Liver (tissue), 9 donors: ENCODE measurements around the gene PPP1R12C. TPM values are rescaled to one million over a fixed set of nuclear protein-coding genes. Genes with fewer than 3 reads are reported as not detected.

ENCODE experiments used
- DNase-seq: peaks from one replicate; pipeline ENCODE4 v3.0.0-alpha.2; 2017; ENCODE audit warnings: low spot score
- H3K27ac ChIP-seq, 2 donors: one replicate each; pipeline ENCODE4 v1.7.0; 2013; ENCODE audit warnings: inconsistent platforms in 2 of 2, low read length in 2 of 2, control low read depth in 1 of 2, low read depth in 1 of 2, mild to moderate bottlenecking in 1 of 2
- H3K27me3 ChIP-seq, 4 donors: one replicate each; pipeline versions ENCODE4 v1.6.1 to v1.7.0; 2013; ENCODE audit warnings: low read length in 3 of 4, inconsistent platforms in 1 of 4, mild to moderate bottlenecking in 1 of 4, moderate library complexity in 1 of 4; ENCODE audit not compliant: control insufficient read depth in 4 of 4, insufficient read depth in 4 of 4
- H3K36me3 ChIP-seq, 4 donors: one replicate each; pipeline versions ENCODE4 v1.6.1 to v1.7.0; 2013; ENCODE audit warnings: low read length in 3 of 4, mild to moderate bottlenecking in 3 of 4, low read depth in 1 of 4, moderate library complexity in 1 of 4; ENCODE audit not compliant: control insufficient read depth in 4 of 4, insufficient read depth in 3 of 4
- H3K4me1 ChIP-seq, 4 donors: one replicate each; pipeline versions ENCODE4 v1.6.1 to v1.7.0; 2013; ENCODE audit warnings: low read length in 3 of 4, mild to moderate bottlenecking in 3 of 4, moderate library complexity in 1 of 4; ENCODE audit not compliant: control insufficient read depth in 4 of 4, insufficient read depth in 4 of 4
- H3K4me3 ChIP-seq, 3 donors: one replicate each; pipeline versions ENCODE4 v1.6.1 to v1.7.0; 2013; ENCODE audit warnings: low read length in 3 of 3, control low read depth in 1 of 3, low read depth in 1 of 3, mild to moderate bottlenecking in 1 of 3
- H3K9ac ChIP-seq, 2 donors: one replicate each; pipeline ENCODE4 v1.7.0; 2013; ENCODE audit warnings: low read length in 2 of 2, mild to moderate bottlenecking in 2 of 2, moderate library complexity in 2 of 2, control low read depth in 1 of 2, low read depth in 1 of 2
- H3K9me3 ChIP-seq, 4 donors: one replicate each; pipeline versions ENCODE4 v1.6.1 to v1.7.0; 2013; ENCODE audit warnings: low read length in 3 of 4; ENCODE audit not compliant: control insufficient read depth in 4 of 4
- EGR1 ChIP-seq, 2 donors: IDR thresholded peaks; 2 replicates each; pipeline ENCODE4 v1.6.1; 2016 to 2018; ENCODE audit warnings: antibody characterized with exemption in 2 of 2, low read depth in 2 of 2
- FOXA1 ChIP-seq: IDR thresholded peaks from 2 replicates; pipeline ENCODE4 v1.6.1; 2016; ENCODE audit warnings: antibody characterized with exemption
- FOXA2 ChIP-seq: IDR thresholded peaks from 2 replicates; pipeline ENCODE4 v1.6.1; 2016; ENCODE audit warnings: antibody characterized with exemption
- GABPA ChIP-seq, 2 donors: IDR thresholded peaks in 1 of 2; conservative IDR thresholded peaks in 1 of 2; 2 replicates each; pipeline ENCODE4 v1.6.1; 2016; ENCODE audit warnings: antibody characterized with exemption in 2 of 2, mild to moderate bottlenecking in 1 of 2, moderate library complexity in 1 of 2
- HNF4A ChIP-seq, 2 donors: conservative IDR thresholded peaks; 2 replicates each; pipeline ENCODE4 v1.6.1; 2016; ENCODE audit warnings: antibody characterized with exemption in 2 of 2, mild to moderate bottlenecking in 2 of 2
- HNF4G ChIP-seq: IDR thresholded peaks from 2 replicates; pipeline ENCODE4 v1.6.1; 2016; ENCODE audit warnings: antibody characterized with exemption
- JUND ChIP-seq, 2 donors: IDR thresholded peaks; 2 replicates each; pipeline ENCODE4 v1.6.1; 2016; ENCODE audit warnings: antibody characterized with exemption in 2 of 2
- NR2F2 ChIP-seq: IDR thresholded peaks from 2 replicates; pipeline ENCODE4 v1.6.1; 2016; ENCODE audit warnings: antibody characterized with exemption
- RAD21 ChIP-seq, 2 donors: IDR thresholded peaks; 2 replicates each; pipeline ENCODE4 v1.6.1; 2016; ENCODE audit warnings: antibody characterized with exemption in 2 of 2, mild to moderate bottlenecking in 2 of 2
- RXRA ChIP-seq, 2 donors: IDR thresholded peaks; 2 replicates each; pipeline ENCODE4 v1.6.1; 2017 to 2018; ENCODE audit warnings: antibody characterized with exemption in 2 of 2, mild to moderate bottlenecking in 1 of 2
- SP1 ChIP-seq: IDR thresholded peaks from 2 replicates; pipeline ENCODE4 v1.6.1; 2018; ENCODE audit warnings: antibody characterized with exemption, mild to moderate bottlenecking
- TAF1 ChIP-seq: conservative IDR thresholded peaks from 2 replicates; pipeline ENCODE4 v1.6.1; 2016; ENCODE audit warnings: antibody characterized with exemption, mild to moderate bottlenecking
- YY1 ChIP-seq: IDR thresholded peaks from 2 replicates; pipeline ENCODE4 v1.6.1; 2016; ENCODE audit warnings: antibody characterized with exemption, mild to moderate bottlenecking
- WGBS: extraction: QIAGEN DNeasy Blood & Tissue Kit; methylation state at CpG from one replicate; pipeline ENCODE4 v1.1.7; 2013; 5-methylcytosine and 5-hydroxymethylcytosine counted together
- polyA plus RNA-seq, 2 donors: library from polyadenylated mRNA; stranded (reverse) in 1 of 2; unstranded in 1 of 2; fragments of 200-250 nt in 1 of 2; fragments of >200 nt in 1 of 2; fragmentation: Nextera tagmentation in 1 of 2; extraction: Ambion mirVana in 1 of 2; gene quantifications; one replicate each; pipeline versions ENCODE4 v1.2.1 to v1.2.3, GENCODE V29; 2013 to 2015
- total RNA-seq, 2 donors: library from RNA; depleted of rRNA; stranded (reverse); fragments of >200 nt; gene quantifications; one replicate each; pipeline ENCODE4 v1.2.3, GENCODE V29; 2014
- TF ChIP-seq, protein P1 (sequence below): fragments of 150-350 bp; IDR thresholded peaks from 2 replicates; pipeline ENCODE4 v1.5.1; 2017; ENCODE audit warnings: improper control_type of control experiment, low read depth, low read length; ENCODE audit not compliant: missing input control
- TF ChIP-seq, protein P2 (sequence below): IDR thresholded peaks from 2 replicates; pipeline ENCODE4 v1.6.1; 2016; ENCODE audit warnings: antibody characterized with exemption
- TF ChIP-seq, protein P3 (sequence below): IDR thresholded peaks from 2 replicates; pipeline ENCODE4 v1.6.1; 2016; ENCODE audit warnings: antibody characterized with exemption
- TF ChIP-seq, protein P4 (sequence below): IDR thresholded peaks from 2 replicates; pipeline ENCODE4 v1.6.1; 2016; ENCODE audit warnings: antibody characterized with exemption
- TF ChIP-seq, protein P5 (sequence below): IDR thresholded peaks from 2 replicates; pipeline ENCODE4 v1.6.1; 2016; ENCODE audit warnings: antibody characterized with exemption, mild to moderate bottlenecking
- donor health status: healthy.
- donor health status: healthy.
- donor health status: healthy.
- donor health status: healthy.
- donor health status: healthy.

PPP1R12C gene
- total and polyA plus RNA-seq, 4 donors, result 7.4 to 35.8 (median 24.9) TPM

DNA sequence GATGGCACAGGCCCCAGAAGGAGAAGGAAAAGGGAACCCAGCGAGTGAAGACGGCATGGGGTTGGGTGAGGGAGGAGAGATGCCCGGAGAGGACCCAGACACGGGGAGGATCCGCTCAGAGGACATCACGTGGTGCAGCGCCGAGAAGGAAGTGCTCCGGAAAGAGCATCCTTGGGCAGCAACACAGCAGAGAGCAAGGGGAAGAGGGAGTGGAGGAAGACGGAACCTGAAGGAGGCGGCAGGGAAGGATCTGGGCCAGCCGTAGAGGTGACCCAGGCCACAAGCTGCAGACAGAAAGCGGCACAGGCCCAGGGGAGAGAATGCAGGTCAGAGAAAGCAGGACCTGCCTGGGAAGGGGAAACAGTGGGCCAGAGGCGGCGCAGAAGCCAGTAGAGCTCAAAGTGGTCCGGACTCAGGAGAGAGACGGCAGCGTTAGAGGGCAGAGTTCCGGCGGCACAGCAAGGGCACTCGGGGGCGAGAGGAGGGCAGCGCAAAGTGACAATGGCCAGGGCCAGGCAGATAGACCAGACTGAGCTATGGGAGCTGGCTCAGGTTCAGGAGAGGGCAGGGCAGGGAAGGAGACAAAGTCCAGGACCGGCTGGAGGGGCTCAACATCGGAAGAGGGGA lies 1.1 kb downstream of the PPP1R12C start:
- Histone ChIP-seq H3K36me3 (peaks cover 0 to 6% (median 0%) of the 10 kb centered on the region in 4 donors), H3K9me3 (no peaks in the 10 kb centered on the region), H3K27me3 (no peaks in the 10 kb centered on the region), H3K4me3 (peak overlapping the region; percentile 69 to 99 (median 88)), H3K27ac (peak overlapping the region; percentile 59 to 71), H3K4me1 (peaks cover 6 to 38% (median 27%) of the 10 kb centered on the region in 4 donors), H3K9ac (peak overlapping the region; percentile 34 to 82)
- TF ChIP-seq GABPA (IDR thresholded peaks at IDR 0.05 in 1 of 2, conservative IDR thresholded peaks at IDR 0.05 in 1 of 2), result peak in 1 of 2 donors; percentile 45
- no peak for TF ChIP-seq HNF4G
- TF ChIP-seq NR2F2, result no peak
- TF ChIP-seq, protein P1, sequence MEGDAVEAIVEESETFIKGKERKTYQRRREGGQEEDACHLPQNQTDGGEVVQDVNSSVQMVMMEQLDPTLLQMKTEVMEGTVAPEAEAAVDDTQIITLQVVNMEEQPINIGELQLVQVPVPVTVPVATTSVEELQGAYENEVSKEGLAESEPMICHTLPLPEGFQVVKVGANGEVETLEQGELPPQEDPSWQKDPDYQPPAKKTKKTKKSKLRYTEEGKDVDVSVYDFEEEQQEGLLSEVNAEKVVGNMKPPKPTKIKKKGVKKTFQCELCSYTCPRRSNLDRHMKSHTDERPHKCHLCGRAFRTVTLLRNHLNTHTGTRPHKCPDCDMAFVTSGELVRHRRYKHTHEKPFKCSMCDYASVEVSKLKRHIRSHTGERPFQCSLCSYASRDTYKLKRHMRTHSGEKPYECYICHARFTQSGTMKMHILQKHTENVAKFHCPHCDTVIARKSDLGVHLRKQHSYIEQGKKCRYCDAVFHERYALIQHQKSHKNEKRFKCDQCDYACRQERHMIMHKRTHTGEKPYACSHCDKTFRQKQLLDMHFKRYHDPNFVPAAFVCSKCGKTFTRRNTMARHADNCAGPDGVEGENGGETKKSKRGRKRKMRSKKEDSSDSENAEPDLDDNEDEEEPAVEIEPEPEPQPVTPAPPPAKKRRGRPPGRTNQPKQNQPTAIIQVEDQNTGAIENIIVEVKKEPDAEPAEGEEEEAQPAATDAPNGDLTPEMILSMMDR, result no peak
- no peak for TF ChIP-seq EGR1 (IDR thresholded peaks at IDR 0.05; ENCODE audit: low read depth in 2 of 2)
- no peak for TF ChIP-seq TAF1
- TF ChIP-seq SP1, result peak; percentile 19
- TF ChIP-seq YY1, result no peak
- TF ChIP-seq, protein P2, sequence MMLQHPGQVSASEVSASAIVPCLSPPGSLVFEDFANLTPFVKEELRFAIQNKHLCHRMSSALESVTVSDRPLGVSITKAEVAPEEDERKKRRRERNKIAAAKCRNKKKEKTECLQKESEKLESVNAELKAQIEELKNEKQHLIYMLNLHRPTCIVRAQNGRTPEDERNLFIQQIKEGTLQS, result no peak
- peak; percentile 29 to 35 for TF ChIP-seq RXRA (IDR thresholded peaks at IDR 0.05)
- TF ChIP-seq, protein P3, sequence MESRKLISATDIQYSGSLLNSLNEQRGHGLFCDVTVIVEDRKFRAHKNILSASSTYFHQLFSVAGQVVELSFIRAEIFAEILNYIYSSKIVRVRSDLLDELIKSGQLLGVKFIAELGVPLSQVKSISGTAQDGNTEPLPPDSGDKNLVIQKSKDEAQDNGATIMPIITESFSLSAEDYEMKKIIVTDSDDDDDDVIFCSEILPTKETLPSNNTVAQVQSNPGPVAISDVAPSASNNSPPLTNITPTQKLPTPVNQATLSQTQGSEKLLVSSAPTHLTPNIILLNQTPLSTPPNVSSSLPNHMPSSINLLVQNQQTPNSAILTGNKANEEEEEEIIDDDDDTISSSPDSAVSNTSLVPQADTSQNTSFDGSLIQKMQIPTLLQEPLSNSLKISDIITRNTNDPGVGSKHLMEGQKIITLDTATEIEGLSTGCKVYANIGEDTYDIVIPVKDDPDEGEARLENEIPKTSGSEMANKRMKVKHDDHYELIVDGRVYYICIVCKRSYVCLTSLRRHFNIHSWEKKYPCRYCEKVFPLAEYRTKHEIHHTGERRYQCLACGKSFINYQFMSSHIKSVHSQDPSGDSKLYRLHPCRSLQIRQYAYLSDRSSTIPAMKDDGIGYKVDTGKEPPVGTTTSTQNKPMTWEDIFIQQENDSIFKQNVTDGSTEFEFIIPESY, result no peak
- peak; percentile 48 to 52 for TF ChIP-seq HNF4A (conservative IDR thresholded peaks at IDR 0.05)
- TF ChIP-seq, protein P4, sequence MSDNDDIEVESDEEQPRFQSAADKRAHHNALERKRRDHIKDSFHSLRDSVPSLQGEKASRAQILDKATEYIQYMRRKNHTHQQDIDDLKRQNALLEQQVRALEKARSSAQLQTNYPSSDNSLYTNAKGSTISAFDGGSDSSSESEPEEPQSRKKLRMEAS, result no peak
- no peak for TF ChIP-seq JUND (IDR thresholded peaks at IDR 0.05)
- 2% methylated on average over 25 of the region's 25 CpGs for WGBS
- DNase-seq, result peak; percentile 44

DNA sequence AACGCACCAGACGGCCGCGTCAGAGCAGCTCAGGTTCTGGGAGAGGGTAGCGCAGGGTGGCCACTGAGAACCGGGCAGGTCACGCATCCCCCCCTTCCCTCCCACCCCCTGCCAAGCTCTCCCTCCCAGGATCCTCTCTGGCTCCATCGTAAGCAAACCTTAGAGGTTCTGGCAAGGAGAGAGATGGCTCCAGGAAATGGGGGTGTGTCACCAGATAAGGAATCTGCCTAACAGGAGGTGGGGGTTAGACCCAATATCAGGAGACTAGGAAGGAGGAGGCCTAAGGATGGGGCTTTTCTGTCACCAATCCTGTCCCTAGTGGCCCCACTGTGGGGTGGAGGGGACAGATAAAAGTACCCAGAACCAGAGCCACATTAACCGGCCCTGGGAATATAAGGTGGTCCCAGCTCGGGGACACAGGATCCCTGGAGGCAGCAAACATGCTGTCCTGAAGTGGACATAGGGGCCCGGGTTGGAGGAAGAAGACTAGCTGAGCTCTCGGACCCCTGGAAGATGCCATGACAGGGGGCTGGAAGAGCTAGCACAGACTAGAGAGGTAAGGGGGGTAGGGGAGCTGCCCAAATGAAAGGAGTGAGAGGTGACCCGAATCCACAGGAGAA lies 1.9 kb downstream of the PPP1R12C start:
- H3K36me3 ChIP-seq, result peaks cover 0 to 6% (median 0%) of the 10 kb centered on the region in 4 donors
- H3K27ac ChIP-seq, result peak overlapping the region in 1 of 2 donors; percentile 21
- peak overlapping the region in 2 of 3 donors; percentile 88 to 99 for H3K4me3 ChIP-seq
- 68% methylated on average over 13 of the region's 13 CpGs for WGBS
- DNase-seq, result no peak
- no peaks in the 10 kb centered on the region for H3K27me3 ChIP-seq
- H3K4me1 ChIP-seq, result peaks cover 6 to 38% (median 27%) of the 10 kb centered on the region in 4 donors
- H3K9me3 ChIP-seq, result no peaks in the 10 kb centered on the region
- no peak overlapping the region for H3K9ac ChIP-seq
- TF ChIP-seq, protein P1, result no peak
- TF ChIP-seq FOXA2, result no peak
- TF ChIP-seq, protein P2, result no peak
- TF ChIP-seq FOXA1, result no peak
- TF ChIP-seq, protein P3, result no peak
- TF ChIP-seq, protein P5, sequence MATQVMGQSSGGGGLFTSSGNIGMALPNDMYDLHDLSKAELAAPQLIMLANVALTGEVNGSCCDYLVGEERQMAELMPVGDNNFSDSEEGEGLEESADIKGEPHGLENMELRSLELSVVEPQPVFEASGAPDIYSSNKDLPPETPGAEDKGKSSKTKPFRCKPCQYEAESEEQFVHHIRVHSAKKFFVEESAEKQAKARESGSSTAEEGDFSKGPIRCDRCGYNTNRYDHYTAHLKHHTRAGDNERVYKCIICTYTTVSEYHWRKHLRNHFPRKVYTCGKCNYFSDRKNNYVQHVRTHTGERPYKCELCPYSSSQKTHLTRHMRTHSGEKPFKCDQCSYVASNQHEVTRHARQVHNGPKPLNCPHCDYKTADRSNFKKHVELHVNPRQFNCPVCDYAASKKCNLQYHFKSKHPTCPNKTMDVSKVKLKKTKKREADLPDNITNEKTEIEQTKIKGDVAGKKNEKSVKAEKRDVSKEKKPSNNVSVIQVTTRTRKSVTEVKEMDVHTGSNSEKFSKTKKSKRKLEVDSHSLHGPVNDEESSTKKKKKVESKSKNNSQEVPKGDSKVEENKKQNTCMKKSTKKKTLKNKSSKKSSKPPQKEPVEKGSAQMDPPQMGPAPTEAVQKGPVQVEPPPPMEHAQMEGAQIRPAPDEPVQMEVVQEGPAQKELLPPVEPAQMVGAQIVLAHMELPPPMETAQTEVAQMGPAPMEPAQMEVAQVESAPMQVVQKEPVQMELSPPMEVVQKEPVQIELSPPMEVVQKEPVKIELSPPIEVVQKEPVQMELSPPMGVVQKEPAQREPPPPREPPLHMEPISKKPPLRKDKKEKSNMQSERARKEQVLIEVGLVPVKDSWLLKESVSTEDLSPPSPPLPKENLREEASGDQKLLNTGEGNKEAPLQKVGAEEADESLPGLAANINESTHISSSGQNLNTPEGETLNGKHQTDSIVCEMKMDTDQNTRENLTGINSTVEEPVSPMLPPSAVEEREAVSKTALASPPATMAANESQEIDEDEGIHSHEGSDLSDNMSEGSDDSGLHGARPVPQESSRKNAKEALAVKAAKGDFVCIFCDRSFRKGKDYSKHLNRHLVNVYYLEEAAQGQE, result no peak
- no peak for TF ChIP-seq TAF1
- no peak for TF ChIP-seq RAD21 (IDR thresholded peaks at IDR 0.05)
